Thoracic aorta (tissue), 2 donors: ENCODE measurements around the gene HMCN2. TPM values are rescaled to one million over a fixed set of nuclear protein-coding genes. Genes with fewer than 3 reads are reported as not detected.

ENCODE experiments used
- ATAC-seq: fragments of 150-250 bp; one replicate; pipeline ENCODE4 v1.8.0; 2017; ENCODE audit warnings: low read depth; ENCODE audit not compliant: insufficient number of reproducible peaks, low FRiP score
- DNase-seq: peaks from one replicate; pipeline ENCODE4 v3.0.0-alpha.2; 2020; ENCODE audit warnings: low spot score
- H3K27ac ChIP-seq, 2 donors: fragments of 200-600 bp; sonication (generic); 1 replicate in 1 of 2; 2 replicates in 1 of 2; pipeline ENCODE4 v1.5.1; 2016; ENCODE audit warnings: mild to moderate bottlenecking in 2 of 2, moderate library complexity in 2 of 2
- H3K27me3 ChIP-seq: fragments of 200-600 bp; sonication (generic); replicated peaks from 2 replicates; pipeline ENCODE4 v1.6.0; 2016; ENCODE audit warnings: mild to moderate bottlenecking; ENCODE audit not compliant: insufficient read depth
- H3K36me3 ChIP-seq: fragments of 200-600 bp; sonication (generic); one replicate; pipeline ENCODE4 v1.5.1; 2016
- H3K4me1 ChIP-seq, 2 donors: fragments of 200-600 bp; sonication (generic); 1 replicate in 1 of 2; 2 replicates in 1 of 2; pipeline versions ENCODE4 v1.5.1 to v1.6.0; 2016; ENCODE audit warnings: low read depth in 2 of 2, mild to moderate bottlenecking in 1 of 2; ENCODE audit not compliant: control insufficient read depth in 1 of 2
- H3K4me3 ChIP-seq: fragments of 200-600 bp; sonication (generic); 2 replicates; pipeline ENCODE4 v1.5.1; 2016; ENCODE audit warnings: mild to moderate bottlenecking
- H3K9me3 ChIP-seq: fragments of 200-600 bp; sonication (generic); 2 replicates; pipeline ENCODE4 v1.5.1; 2016
- total RNA-seq, 2 donors: library from RNA; depleted of rRNA; stranded (reverse); fragments of >200 nt; gene quantifications; one replicate each; pipeline versions ENCODE4 v1.1.0 to v1.2.3, GENCODE V29; 2016
- TF ChIP-seq, protein P1 (sequence below): fragments of 200-600 bp; sonication (generic); IDR thresholded peaks from one replicate; pipeline ENCODE4 v1.5.1; 2019; ENCODE audit warnings: antibody characterized with exemption

The HMCN2 gene
- total RNA-seq, 2 donors from 2014 or later, result 2.4 to 6.3 TPM

GRCh38 chr9:130222833-130223232, 42.7 kb upstream of the HMCN2 start:
- H3K36me3 ChIP-seq, result peaks cover 40% of the 10 kb centered on the region

DNA sequence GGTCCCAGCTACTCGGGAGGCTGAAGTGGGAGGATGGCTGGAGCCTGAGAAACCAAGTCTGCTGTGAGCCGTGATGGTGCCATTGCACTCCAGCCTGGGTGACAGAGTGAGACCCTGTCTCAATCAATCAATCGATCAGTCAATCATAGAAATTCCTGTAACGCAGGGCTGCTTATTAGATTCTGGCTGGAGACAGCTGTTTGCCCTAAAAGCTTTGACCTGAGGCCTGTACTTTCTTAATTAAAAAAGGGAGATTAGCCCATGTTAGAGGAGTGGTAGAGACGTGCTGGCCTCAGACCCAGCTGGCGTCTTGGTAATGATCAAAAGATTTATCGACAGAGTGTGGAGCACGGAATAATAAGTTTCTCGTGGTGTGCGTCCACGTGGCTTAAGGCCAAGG, 40.5 kb upstream of the HMCN2 start:
- H3K27me3 ChIP-seq, result no peaks in the 10 kb centered on the region
- peaks cover 45% of the 10 kb centered on the region for H3K36me3 ChIP-seq
- DNase-seq, result no peak
- peaks cover 0 to 7% of the 10 kb centered on the region in 2 donors for H3K4me1 ChIP-seq
- peaks cover 8% of the 10 kb centered on the region for H3K9me3 ChIP-seq
- TF ChIP-seq, protein P1, sequence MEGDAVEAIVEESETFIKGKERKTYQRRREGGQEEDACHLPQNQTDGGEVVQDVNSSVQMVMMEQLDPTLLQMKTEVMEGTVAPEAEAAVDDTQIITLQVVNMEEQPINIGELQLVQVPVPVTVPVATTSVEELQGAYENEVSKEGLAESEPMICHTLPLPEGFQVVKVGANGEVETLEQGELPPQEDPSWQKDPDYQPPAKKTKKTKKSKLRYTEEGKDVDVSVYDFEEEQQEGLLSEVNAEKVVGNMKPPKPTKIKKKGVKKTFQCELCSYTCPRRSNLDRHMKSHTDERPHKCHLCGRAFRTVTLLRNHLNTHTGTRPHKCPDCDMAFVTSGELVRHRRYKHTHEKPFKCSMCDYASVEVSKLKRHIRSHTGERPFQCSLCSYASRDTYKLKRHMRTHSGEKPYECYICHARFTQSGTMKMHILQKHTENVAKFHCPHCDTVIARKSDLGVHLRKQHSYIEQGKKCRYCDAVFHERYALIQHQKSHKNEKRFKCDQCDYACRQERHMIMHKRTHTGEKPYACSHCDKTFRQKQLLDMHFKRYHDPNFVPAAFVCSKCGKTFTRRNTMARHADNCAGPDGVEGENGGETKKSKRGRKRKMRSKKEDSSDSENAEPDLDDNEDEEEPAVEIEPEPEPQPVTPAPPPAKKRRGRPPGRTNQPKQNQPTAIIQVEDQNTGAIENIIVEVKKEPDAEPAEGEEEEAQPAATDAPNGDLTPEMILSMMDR, result no peak
- H3K27ac ChIP-seq, result no peak overlapping the region
- no peak for ATAC-seq
- no peak overlapping the region for H3K4me3 ChIP-seq

More at GRCh38 chr9:130222833-130223232, 42.7 kb upstream of the HMCN2 start:
- peaks cover 5% of the 10 kb centered on the region for H3K9me3 ChIP-seq
- TF ChIP-seq, protein P1, result no peak
- no peaks in the 10 kb centered on the region for H3K27me3 ChIP-seq
- no peak overlapping the region for H3K4me3 ChIP-seq
- no peak overlapping the region for H3K27ac ChIP-seq
- H3K4me1 ChIP-seq, result peaks cover 0 to 9% of the 10 kb centered on the region in 2 donors
- ATAC-seq (no peak), DNase-seq (no peak)

DNA sequence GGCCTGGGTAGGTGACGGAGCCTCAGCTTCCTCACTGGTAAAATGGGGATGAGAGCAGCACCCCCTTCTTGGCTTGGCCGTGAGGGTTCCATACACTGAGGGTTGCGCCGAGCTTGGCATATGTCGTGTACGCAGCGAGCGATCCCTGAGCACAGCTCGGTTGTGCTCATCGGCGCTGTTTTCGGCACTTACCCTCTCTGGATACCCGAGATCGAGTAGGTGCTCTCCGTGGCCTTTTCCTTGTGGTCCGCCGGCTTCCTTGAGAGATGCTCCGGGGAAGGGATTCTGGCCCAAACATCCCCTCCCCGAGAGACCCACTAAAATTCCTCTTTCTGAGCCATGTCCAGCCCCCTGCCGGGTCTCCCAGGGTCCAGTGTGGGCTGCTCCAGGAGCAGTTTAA, 40.0 kb upstream of the HMCN2 start:
- DNase-seq (no peak), ATAC-seq (no peak)
- peaks cover 45% of the 10 kb centered on the region for H3K36me3 ChIP-seq
- H3K4me1 ChIP-seq, result peaks cover 0 to 4% of the 10 kb centered on the region in 2 donors
- TF ChIP-seq, protein P1, result no peak
- no peak overlapping the region for H3K4me3 ChIP-seq
- H3K27me3 ChIP-seq, result no peaks in the 10 kb centered on the region
- peaks cover 8% of the 10 kb centered on the region for H3K9me3 ChIP-seq
- H3K27ac ChIP-seq, result no peak overlapping the region

- Histone ChIP-seq H3K9me3 (peaks cover 8% of the 10 kb centered on the region), H3K4me1 (no peaks in the 10 kb centered on the region), H3K36me3 (peaks cover 45% of the 10 kb centered on the region), H3K4me3 (no peak overlapping the region), H3K27me3 (no peaks in the 10 kb centered on the region), H3K27ac (no peak overlapping the region)
- DNase-seq, result no peak
- TF ChIP-seq, protein P1, result no peak
- no peak for ATAC-seq
These were observed 39.4 kb upstream of the HMCN2 start for GRCh38 chr9:130226112-130226511.

DNA sequence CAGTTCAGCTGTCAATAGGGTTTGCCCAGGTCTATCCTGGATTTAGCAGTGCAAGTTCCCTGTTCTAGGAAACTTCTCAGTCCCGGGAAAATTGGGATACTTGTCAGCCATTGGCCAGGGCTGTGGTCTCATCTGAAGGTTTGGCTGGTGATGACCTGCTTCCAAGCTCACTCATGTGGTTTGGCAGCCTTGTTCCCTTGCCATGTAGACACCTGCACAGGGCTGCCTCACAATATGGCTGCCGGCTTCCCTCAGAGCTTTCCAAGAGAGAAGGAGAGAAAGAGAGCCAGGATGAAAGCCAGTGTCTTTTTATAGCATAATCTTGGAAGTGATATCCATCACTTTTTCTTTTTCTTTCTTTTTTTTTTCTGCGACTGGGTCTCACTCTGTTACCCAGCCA, 37.7 kb upstream of the HMCN2 start:
- Histone ChIP-seq H3K36me3 (peaks cover 44% of the 10 kb centered on the region), H3K4me1 (no peaks in the 10 kb centered on the region), H3K9me3 (peaks cover 8% of the 10 kb centered on the region), H3K4me3 (no peak overlapping the region), H3K27ac (no peak overlapping the region), H3K27me3 (no peaks in the 10 kb centered on the region)
- no peak for DNase-seq
- TF ChIP-seq, protein P1, result no peak
- no peak for ATAC-seq
